IMR-90 (cell line): ENCODE data around the gene GRIK3. TPM values are rescaled to one million over a fixed set of nuclear protein-coding genes. Genes with fewer than 3 reads are reported as not detected.

ENCODE experiments used
- ATAC-seq: fragments of 200-7000 bp; cut with Tn5 transposase; 2 replicates; pipeline ENCODE4 v1.9.1; 2020; ENCODE audit warnings: low read depth, mild to moderate bottlenecking, moderate library complexity
- BruUV-seq: library from RNA; stranded (reverse); fragments of 400-500 nt; replicated peaks from 2 replicates; lab custom pipeline; 2021; lab: Mats Ljungman, UMichigan
- CTCF ChIA-PET: fragments of 300-600 bp; formaldehyde crosslinking; extraction: SDS; loops from one replicate; lab custom pipeline; 2021; ENCODE audit warnings: antibody characterized with exemption; lab: Yijun Ruan, JAX
- POLR2A ChIA-PET: fragments of 300-600 bp; sonication (Branson Sonifier 250); formaldehyde crosslinking; loops from one replicate; lab custom pipeline; 2022; ENCODE audit warnings: antibody characterized with exemption; ENCODE audit not compliant: unreplicated experiment; lab: Charles Lee
- DNase-seq: peaks from one replicate; pipeline ENCODE4 v3.0.0; 2013
- H2AFZ ChIP-seq: replicated peaks from 2 replicates; pipeline ENCODE3; 2013; ENCODE audit warnings: low read length, mild to moderate bottlenecking; ENCODE audit not compliant: poor library complexity
- H2AK5ac ChIP-seq: 2 replicates; pipeline ENCODE4 v1.6.1; 2013; ENCODE audit warnings: low read depth, low read length, inconsistent platforms
- H2AK9ac ChIP-seq: replicated peaks from 2 replicates; pipeline ENCODE3; 2013; ENCODE audit warnings: mild to moderate bottlenecking, low read depth, low read length, moderate library complexity; ENCODE audit not compliant: poor library complexity
- H2BK120ac ChIP-seq: 2 replicates; pipeline ENCODE4 v1.6.1; 2013; ENCODE audit warnings: low read depth, low read length, inconsistent platforms
- H2BK15ac ChIP-seq: 3 replicates; pipeline ENCODE4 v1.6.1; 2013; ENCODE audit warnings: low read depth, low read length, inconsistent platforms
- H2BK20ac ChIP-seq: 2 replicates; pipeline ENCODE4 v1.6.1; 2013; ENCODE audit warnings: low read depth, mild to moderate bottlenecking, inconsistent platforms, low read length, moderate library complexity
- H2BK5ac ChIP-seq: 2 replicates; pipeline ENCODE4 v1.6.1; 2013; ENCODE audit warnings: mild to moderate bottlenecking, low read depth, low read length, inconsistent platforms; ENCODE audit not compliant: poor library complexity, severe bottlenecking
- H3K14ac ChIP-seq: replicated peaks from 2 replicates; pipeline ENCODE4 v1.6.1; 2013; ENCODE audit warnings: low read depth, low read length, inconsistent platforms
- H3K18ac ChIP-seq: 2 replicates; pipeline ENCODE4 v1.6.1; 2013; ENCODE audit warnings: low read depth, low read length, control low read depth
- H3K23ac ChIP-seq: 2 replicates; pipeline ENCODE4 v1.6.1; 2013; ENCODE audit warnings: low read depth, low read length, inconsistent platforms
- H3K27ac ChIP-seq: 2 replicates; pipeline ENCODE4 v1.5.1; 2013; ENCODE audit warnings: mild to moderate bottlenecking, control low read depth, low read length; ENCODE audit not compliant: insufficient read depth
- H3K27me3 ChIP-seq: 2 replicates; pipeline ENCODE4 v1.6.1; 2013; ENCODE audit warnings: low read length; ENCODE audit not compliant: control insufficient read depth, insufficient read depth
- H3K36me3 ChIP-seq: 2 replicates; pipeline ENCODE4 v1.6.1; 2013; ENCODE audit warnings: low read length, mixed read lengths; ENCODE audit not compliant: control insufficient read depth, insufficient read depth
- H3K4ac ChIP-seq: 2 replicates; pipeline ENCODE4 v1.6.1; 2013; ENCODE audit warnings: low read depth, low read length, inconsistent platforms
- H3K4me1 ChIP-seq: 2 replicates; pipeline ENCODE4 v1.6.1; 2013; ENCODE audit warnings: low read length, mixed read lengths; ENCODE audit not compliant: control insufficient read depth, insufficient read depth
- H3K4me2 ChIP-seq: 2 replicates; pipeline ENCODE4 v1.6.1; 2013; ENCODE audit warnings: low read depth, mild to moderate bottlenecking, control low read depth, low read length, moderate library complexity
- H3K4me3 ChIP-seq: 2 replicates; pipeline ENCODE4 v1.5.1; 2013; ENCODE audit warnings: low read depth, mild to moderate bottlenecking, control low read depth, low read length, moderate library complexity; ENCODE audit not compliant: insufficient read depth
- H3K56ac ChIP-seq: 2 replicates; pipeline ENCODE4 v1.6.1; 2013; ENCODE audit warnings: low read length, inconsistent platforms; ENCODE audit not compliant: insufficient read depth; ENCODE audit errors: extremely low read depth
- H3K79me1 ChIP-seq, 2 experiments: 2 replicates each; pipeline ENCODE4 v1.6.1; 2013; ENCODE audit warnings: low read length in 2 of 2, inconsistent platforms in 1 of 2, low read depth in 1 of 2
- H3K9ac ChIP-seq: 2 replicates; pipeline ENCODE4 v1.6.1; 2013; ENCODE audit warnings: low read depth, low read length, control low read depth
- H3K9me1 ChIP-seq: 2 replicates; pipeline ENCODE4 v1.6.1; 2013; ENCODE audit warnings: low read length, inconsistent platforms; ENCODE audit not compliant: insufficient read depth
- H3K9me3 ChIP-seq: 2 replicates; pipeline ENCODE4 v1.6.1; 2013; ENCODE audit warnings: low read length; ENCODE audit not compliant: control insufficient read depth, insufficient read depth
- H4K20me1 ChIP-seq: 2 replicates; pipeline ENCODE4 v1.6.1; 2013; ENCODE audit warnings: low read length, inconsistent platforms; ENCODE audit not compliant: insufficient read depth
- H4K5ac ChIP-seq: 2 replicates; pipeline ENCODE4 v1.6.1; 2013; ENCODE audit warnings: mild to moderate bottlenecking, low read depth, low read length, control low read depth
- H4K8ac ChIP-seq, 2 experiments: 2 replicates each; pipeline ENCODE4 v1.6.1; 2013; ENCODE audit warnings: low read depth in 2 of 2, low read length in 2 of 2, control low read depth in 1 of 2, inconsistent platforms in 1 of 2
- H4K91ac ChIP-seq: 2 replicates; pipeline ENCODE4 v1.6.1; 2013; ENCODE audit warnings: low read depth, low read length, inconsistent platforms; ENCODE audit not compliant: insufficient read depth
- CHD1 ChIP-seq: IDR thresholded peaks from 2 replicates; pipeline ENCODE4 v1.6.1; 2012; ENCODE audit warnings: low read depth, low read length, improper control_type of control experiment
- FOS ChIP-seq: fragments of 150-350 bp; IDR thresholded peaks from 2 replicates; pipeline ENCODE4 v1.6.1; 2016; ENCODE audit warnings: low read depth, low read length
- SMC3 ChIP-seq: fragments of 150-350 bp; IDR thresholded peaks from 2 replicates; pipeline ENCODE4 v1.6.1; 2016; ENCODE audit warnings: low read depth, mild to moderate bottlenecking, antibody characterized with exemption, low read length, moderate library complexity
- WGBS, 2 experiments: methylation state at CpG; one replicate each; pipeline versions ENCODE4 v1.1.5 to v1.1.7; 2013; ENCODE audit warnings: missing lambda C conversion rate in 2 of 2; ENCODE audit not compliant: insufficient read length in 1 of 2; ENCODE audit errors: extremely low coverage in 2 of 2; 5-methylcytosine and 5-hydroxymethylcytosine counted together
- dilution Hi-C: fragments of 300-500 bp; cut with HindIII; formaldehyde crosslinking; loops from one replicate; pipeline ENCODE4 v1.14.3; 2018; ENCODE audit warnings: low sequenced_read_pairs; ENCODE audit not compliant: unreplicated experiment
- in situ Hi-C: fragments of 300-500 bp; cut with MboI; formaldehyde crosslinking; loops from 3 replicates; pipeline ENCODE4 v1.14.3; 2019; ENCODE audit warnings: low sequenced_read_pairs, inconsistent platforms, mixed read lengths
- intact Hi-C: fragments of 100-400 bp; cut with micrococcal nuclease; formaldehyde crosslinking; loops from 2 replicates; pipeline ENCODE4 v1.10.0; 2022
- polyA plus RNA-seq, 3 experiments: library from polyadenylated mRNA; depleted of rRNA; stranded (reverse); fragments of >200 nt; gene quantifications; 2 replicates each; pipeline ENCODE4 v1.2.3, GENCODE V29; 2012; ENCODE audit warnings: low replicate concordance in 1 of 3
- total RNA-seq: library from RNA; depleted of rRNA; stranded (reverse); fragments of >200 nt; gene quantifications from 2 replicates; pipeline ENCODE4 v1.2.3, GENCODE V29; 2012

Gene GRIK3
- total and polyA plus RNA-seq, 2 of the 4 experiments (the other 2 are of a cell fraction): not detected

GRCh38 chr1:36849956-36850355 is 184.4 kb downstream of the GRIK3 start:
- Histone ChIP-seq H3K27me3 (no peaks in the 10 kb centered on the region), H3K4me2 (no peak overlapping the region), H3K27ac (no peak overlapping the region), H3K4ac (no peak overlapping the region), H2AK9ac (no peak overlapping the region), H3K56ac (no peak overlapping the region), H3K36me3 (no peaks in the 10 kb centered on the region), H2AK5ac (no peak overlapping the region), H2BK15ac (no peak overlapping the region), H3K4me3 (no peak overlapping the region), H3K9me3 (no peaks in the 10 kb centered on the region), H3K4me1 (no peaks in the 10 kb centered on the region), H4K20me1 (no peaks in the 10 kb centered on the region), H2BK120ac (no peak overlapping the region), H3K79me1 (no peaks in the 10 kb centered on the region), H4K91ac (no peak overlapping the region), H3K23ac (no peak overlapping the region), H2BK5ac (no peak overlapping the region), H3K14ac (no peak overlapping the region), H2AFZ (no peak overlapping the region), H3K9me1 (no peaks in the 10 kb centered on the region), H3K18ac (no peak overlapping the region), H2BK20ac (no peak overlapping the region), H4K8ac (no peak overlapping the region), H4K5ac (no peak overlapping the region), H3K9ac (no peak overlapping the region)
- TF ChIP-seq CHD1 (no peak), SMC3 (no peak), FOS (no peak)
- no peak for ATAC-seq
- no TSS peak for BruUV-seq
- no CpG with 5 or more reads among the region's 12 CpGs for WGBS, 2 experiments
- dilution Hi-C loops: no loop called here
- POLR2A ChIA-PET: no interaction called here
- CTCF ChIA-PET: no interaction called here
- intact Hi-C loops: no loop called here
- in situ Hi-C loops: no loop called here
- no peak for DNase-seq
